Activated B cell treated with CpG ODN at 0.5 μM for 24 hours (primary cell): ENCODE results near the gene C22orf23. TPM values are rescaled to one million over a fixed set of nuclear protein-coding genes. Genes with fewer than 3 reads are reported as not detected.

Experiments used
- ATAC-seq: fragments of 200-7000 bp; cut with Tn5 transposase; one replicate; pipeline ENCODE4 v1.10.0; 2021; ENCODE audit warnings: low read depth, mild to moderate bottlenecking, moderate library complexity
- CTCF ChIA-PET: fragments of 350-600 bp; sonication (Branson Sonifier 250); formaldehyde crosslinking; loops from one replicate; lab custom pipeline; 2021; ENCODE audit warnings: antibody characterized with exemption; lab: Charles Lee
- POLR2A ChIA-PET: fragments of 350-600 bp; sonication (Branson Sonifier 250); formaldehyde crosslinking; loops from one replicate; lab custom pipeline; 2021; ENCODE audit warnings: antibody characterized with exemption; lab: Charles Lee
- DNase-seq: peaks from one replicate; pipeline ENCODE4 v3.0.0; 2022
- H3K27ac Mint-ChIP-seq: one replicate; pipeline ENCODE4 v1.8.0; 2020; ENCODE audit warnings: mixed read lengths
- H3K27me3 Mint-ChIP-seq: one replicate; pipeline ENCODE4 v1.8.0; 2021; ENCODE audit warnings: mixed read lengths
- H3K36me3 Mint-ChIP-seq: one replicate; pipeline ENCODE4 v1.8.0; 2021; ENCODE audit warnings: low read depth, mixed read lengths
- H3K4me1 Mint-ChIP-seq: one replicate; pipeline ENCODE4 v1.8.0; 2021; ENCODE audit warnings: mixed read lengths
- H3K4me3 Mint-ChIP-seq: one replicate; pipeline ENCODE4 v1.8.0; 2020; ENCODE audit warnings: mild to moderate bottlenecking, mixed read lengths
- H3K9me3 Mint-ChIP-seq: one replicate; pipeline ENCODE4 v1.8.0; 2020; ENCODE audit warnings: mixed read lengths
- CTCF ChIP-seq: fragments of 200-600 bp; IDR thresholded peaks from one replicate; pipeline ENCODE4 v1.8.0; 2022; ENCODE audit warnings: antibody characterized with exemption, mild to moderate bottlenecking
- intact Hi-C: fragments of 100-400 bp; cut with micrococcal nuclease; formaldehyde crosslinking; loops from one replicate; pipeline ENCODE4 v1.15.1; 2024
- total RNA-seq: library from RNA; stranded (reverse); gene quantifications from 2 replicates; pipeline ENCODE4 v1.2.3, GENCODE V29; 2022

Gene C22orf23
- total RNA-seq, 1 donor from 2014 or later, result 0.16 TPM

DNA sequence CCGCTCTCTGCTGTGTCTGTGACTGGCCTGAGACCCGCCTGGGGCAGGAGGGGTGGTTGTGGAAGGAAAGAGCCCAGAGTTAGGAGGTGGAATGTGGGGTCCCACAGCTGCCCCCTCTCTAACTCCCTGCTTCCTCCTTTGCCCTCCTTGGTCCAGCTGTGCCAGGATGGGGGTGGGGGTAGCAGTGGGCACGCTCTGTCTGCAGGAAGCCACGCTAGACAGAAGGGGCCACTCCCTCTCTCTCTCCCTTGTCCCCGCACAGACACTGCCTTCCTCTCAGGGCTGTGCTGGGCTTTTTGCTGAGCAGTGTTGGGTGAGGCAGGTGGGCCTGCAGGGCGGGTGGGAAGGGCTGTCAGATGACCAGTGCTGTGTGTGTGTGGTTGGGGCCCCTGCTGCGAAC is 33.0 kb upstream of the C22orf23 start:
- CTCF ChIA-PET, result no interaction called here
- intact Hi-C loops, result no loop called here
- ATAC-seq (no peak), DNase-seq (no peak)
- TF ChIP-seq CTCF, result no peak
- Mint-ChIP-seq H3K27ac (no peak overlapping the region), H3K9me3 (no peaks in the 10 kb centered on the region), H3K4me3 (no peak overlapping the region), H3K27me3 (no peaks in the 10 kb centered on the region), H3K4me1 (no peaks in the 10 kb centered on the region), H3K36me3 (peaks cover 2% of the 10 kb centered on the region)
- POLR2A ChIA-PET, result no interaction called here

DNA sequence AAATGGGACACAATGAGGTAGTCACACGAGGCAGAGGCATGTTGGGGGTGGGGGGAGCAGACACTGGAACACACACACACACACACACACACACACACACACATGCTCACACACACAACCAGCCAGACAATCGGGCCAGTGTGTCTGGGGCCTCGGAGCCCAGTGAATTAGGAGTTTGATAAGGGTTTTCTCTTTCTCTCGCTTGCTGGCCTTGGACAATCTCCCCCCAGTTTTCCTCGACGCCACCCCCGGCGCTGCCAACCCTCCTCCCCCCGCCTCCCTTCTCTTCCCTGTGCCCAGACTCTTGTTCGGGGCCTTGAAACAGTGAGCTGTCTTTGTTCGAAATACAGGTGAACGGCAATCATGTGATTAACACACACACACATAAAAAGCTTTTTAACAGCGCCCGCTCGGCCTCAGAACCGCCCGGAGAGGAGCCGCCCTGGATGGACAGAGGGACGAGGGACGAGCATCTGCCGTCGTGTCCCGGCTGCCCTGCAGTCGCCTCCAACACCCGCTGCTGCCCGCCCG is 32.4 kb upstream of the C22orf23 start:
- no peak overlapping the region for H3K27ac Mint-ChIP-seq
- ChIA-PET CTCF (no interaction called here), POLR2A (no interaction called here)

DNA sequence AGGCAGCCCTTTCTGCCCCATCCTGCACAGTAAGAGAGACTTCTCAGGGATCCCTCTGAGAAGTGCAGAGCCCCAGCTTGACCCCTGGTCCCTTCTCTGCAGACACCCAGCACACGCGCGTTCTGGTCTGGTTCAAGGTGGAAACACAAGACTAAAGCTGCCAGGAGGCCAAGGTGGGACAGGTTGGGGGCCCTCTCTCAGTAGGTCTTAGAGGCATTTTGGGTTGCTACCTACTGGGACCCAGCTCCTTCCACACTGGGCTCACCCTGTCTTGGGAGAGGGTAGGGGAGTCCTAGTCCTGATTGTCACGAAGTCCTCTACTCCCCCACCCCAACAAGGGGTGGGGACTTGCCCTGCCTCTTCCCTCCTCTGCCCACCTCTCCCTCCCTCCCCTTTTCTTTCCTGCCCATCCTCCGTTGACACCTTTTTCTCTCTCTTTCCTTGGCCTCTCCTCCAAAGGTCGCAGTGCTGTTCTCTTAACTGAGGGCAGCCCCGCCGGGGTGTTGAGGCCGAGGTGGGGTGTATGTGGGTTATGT is 31.7 kb upstream of the C22orf23 start:
- no peak overlapping the region for H3K27ac Mint-ChIP-seq
- ChIA-PET POLR2A (no interaction called here), CTCF (interaction anchor here (1.1 kb wide), 1 partner anchor 19 kb away, joined by 3 read pairs; no protein-coding TSS in a partner anchor)
- no peaks in the 10 kb centered on the region for H3K4me1 Mint-ChIP-seq
- peaks cover 4% of the 10 kb centered on the region for H3K36me3 Mint-ChIP-seq
- intact Hi-C loops, result no loop called here
- no peaks in the 10 kb centered on the region for H3K9me3 Mint-ChIP-seq
- TF ChIP-seq CTCF, result no peak
- H3K4me3 Mint-ChIP-seq, result no peak overlapping the region
- ATAC-seq, result no peak
- no peak for DNase-seq
- H3K27me3 Mint-ChIP-seq, result no peaks in the 10 kb centered on the region

More for the DNA sequence above, 32.4 kb upstream of the C22orf23 start:
- intact Hi-C loops, result no loop called here
- H3K4me3 Mint-ChIP-seq, result no peak overlapping the region
- TF ChIP-seq CTCF, result no peak
- no peak for ATAC-seq
- H3K9me3 Mint-ChIP-seq, result no peaks in the 10 kb centered on the region
- H3K4me1 Mint-ChIP-seq, result no peaks in the 10 kb centered on the region
- H3K27me3 Mint-ChIP-seq, result no peaks in the 10 kb centered on the region
- H3K36me3 Mint-ChIP-seq, result peaks cover 4% of the 10 kb centered on the region
- DNase-seq, result no peak

GRCh38 chr22:37983860-37984791 is 30.7 kb upstream of the C22orf23 start, which contains the start of gene SOX10:
Gene SOX10 (minus strand): TSS chr22:37984555. CDS start chr22:37983784, 771 bp downstream.
- Mint-ChIP-seq H3K9me3 (no peaks in the 10 kb centered on the region), H3K4me3 (no peak within 1 kb of the TSS), H3K4me1 (no peaks in the 10 kb centered on the region), H3K27ac (no peak within 1 kb of the TSS), H3K36me3 (peaks cover 4% of the 10 kb centered on the region), H3K27me3 (no peaks in the 10 kb centered on the region)
- intact Hi-C loops, result no loop called here
- TF ChIP-seq CTCF, result no peak
- DNase-seq (no peak), ATAC-seq (no peak)
- ChIA-PET POLR2A (no interaction called here), CTCF (interaction anchor here (1.1 kb wide), 1 partner anchor 18 kb away, joined by 3 read pairs; no protein-coding TSS in a partner anchor)
